Mesothelial cell of epicardium (in vitro differentiated cells): ENCODE results near the gene SERPINA7. TPM values are rescaled to one million over a fixed set of nuclear protein-coding genes. Genes with fewer than 3 reads are reported as not detected.
"Not testable (repeated sequence)": the region's sequence is repeated elsewhere in the genome, so short reads cannot be mapped to it uniquely, and the experiment has no call there.

Experiments
- DNase-seq, 2 experiments: peaks; one replicate each; pipeline ENCODE4 v3.0.0; 2021; ENCODE audit warnings: low spot score in 2 of 2; ENCODE audit not compliant: unreplicated experiment in 2 of 2
- H3K27ac Mint-ChIP-seq: 2 replicates; pipeline ENCODE4 v1.8.0; 2021; ENCODE audit warnings: mixed read lengths
- H3K27me3 Mint-ChIP-seq: 2 replicates; pipeline ENCODE4 v1.8.0; 2021; ENCODE audit warnings: low read depth, mixed read lengths
- H3K36me3 Mint-ChIP-seq: 2 replicates; pipeline ENCODE4 v1.8.0; 2021; ENCODE audit warnings: mixed read lengths
- H3K4me1 Mint-ChIP-seq: 2 replicates; pipeline ENCODE4 v1.8.0; 2021; ENCODE audit warnings: mixed read lengths
- H3K4me3 Mint-ChIP-seq: 2 replicates; pipeline ENCODE4 v1.8.0; 2021; ENCODE audit warnings: mild to moderate bottlenecking, moderate library complexity, mixed read lengths
- H3K9me3 Mint-ChIP-seq: 2 replicates; pipeline ENCODE4 v1.8.0; 2021; ENCODE audit warnings: mixed read lengths
- total RNA-seq: library from RNA; stranded (reverse); gene quantifications from 3 replicates; pipeline ENCODE4 v1.2.1, GENCODE V29; 2021
- TF ChIP-seq, protein P1 (sequence below): fragments of 200-600 bp; sonication (generic); IDR thresholded peaks from one replicate; pipeline ENCODE4 v1.5.0; 2021; ENCODE audit warnings: antibody characterized with exemption; ENCODE audit not compliant: unreplicated experiment

The SERPINA7 gene
- total RNA-seq, 1 donor from 2014 or later, result not detected

DNA sequence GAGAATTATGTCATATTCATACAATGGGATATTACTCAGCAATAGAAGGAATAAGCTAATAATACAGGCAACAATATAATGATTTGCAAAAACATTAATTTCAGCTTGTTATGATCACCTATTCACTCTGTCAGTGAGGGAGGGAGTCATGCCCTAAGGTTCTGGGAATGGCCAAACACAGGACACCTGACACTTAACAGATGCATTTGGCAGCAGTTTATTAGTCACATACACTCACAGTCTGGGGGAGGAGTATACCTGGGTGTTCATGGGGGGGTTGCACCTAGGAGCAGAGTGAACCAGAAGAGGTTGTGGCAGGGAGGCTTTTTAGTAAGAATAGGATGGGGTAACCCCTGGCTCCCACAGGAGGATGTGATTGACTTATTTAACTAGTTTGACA is 38.3 kb downstream of the SERPINA7 start:
- TF ChIP-seq, protein P1, sequence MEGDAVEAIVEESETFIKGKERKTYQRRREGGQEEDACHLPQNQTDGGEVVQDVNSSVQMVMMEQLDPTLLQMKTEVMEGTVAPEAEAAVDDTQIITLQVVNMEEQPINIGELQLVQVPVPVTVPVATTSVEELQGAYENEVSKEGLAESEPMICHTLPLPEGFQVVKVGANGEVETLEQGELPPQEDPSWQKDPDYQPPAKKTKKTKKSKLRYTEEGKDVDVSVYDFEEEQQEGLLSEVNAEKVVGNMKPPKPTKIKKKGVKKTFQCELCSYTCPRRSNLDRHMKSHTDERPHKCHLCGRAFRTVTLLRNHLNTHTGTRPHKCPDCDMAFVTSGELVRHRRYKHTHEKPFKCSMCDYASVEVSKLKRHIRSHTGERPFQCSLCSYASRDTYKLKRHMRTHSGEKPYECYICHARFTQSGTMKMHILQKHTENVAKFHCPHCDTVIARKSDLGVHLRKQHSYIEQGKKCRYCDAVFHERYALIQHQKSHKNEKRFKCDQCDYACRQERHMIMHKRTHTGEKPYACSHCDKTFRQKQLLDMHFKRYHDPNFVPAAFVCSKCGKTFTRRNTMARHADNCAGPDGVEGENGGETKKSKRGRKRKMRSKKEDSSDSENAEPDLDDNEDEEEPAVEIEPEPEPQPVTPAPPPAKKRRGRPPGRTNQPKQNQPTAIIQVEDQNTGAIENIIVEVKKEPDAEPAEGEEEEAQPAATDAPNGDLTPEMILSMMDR, result no peak
- Mint-ChIP-seq H3K27me3 (no peaks in the 10 kb centered on the region), H3K36me3 (no peaks in the 10 kb centered on the region), H3K27ac (no peak overlapping the region), H3K4me3 (no peak overlapping the region), H3K4me1 (no peaks in the 10 kb centered on the region), H3K9me3 (peaks cover 51% of the 10 kb centered on the region)
- DNase-seq, result no peak

DNA sequence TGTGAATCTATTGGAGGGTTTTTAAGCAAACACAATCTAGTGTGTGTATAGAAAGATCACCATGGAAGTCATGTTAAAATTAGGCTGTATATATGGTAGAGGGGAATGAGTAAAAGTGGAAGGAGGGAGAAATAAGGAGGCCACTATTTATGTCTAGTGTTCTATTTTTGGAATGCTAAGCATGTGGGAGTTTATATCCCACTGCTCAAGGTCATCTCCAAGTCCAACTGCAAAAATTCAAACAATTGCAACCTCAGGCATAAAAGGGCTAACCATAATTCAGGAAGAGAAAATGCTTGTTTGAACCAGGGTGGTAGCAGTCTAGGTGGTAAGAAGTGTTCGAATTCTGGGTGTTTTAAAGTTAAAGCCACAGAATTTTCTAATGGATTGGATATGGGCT is 39.2 kb downstream of the SERPINA7 start:
- no peak for DNase-seq
- no peak overlapping the region for H3K4me3 Mint-ChIP-seq
- no peaks in the 10 kb centered on the region for H3K4me1 Mint-ChIP-seq
- TF ChIP-seq, protein P1, result no peak
- H3K27me3 Mint-ChIP-seq, result no peaks in the 10 kb centered on the region
- H3K27ac Mint-ChIP-seq, result no peak overlapping the region
- peaks cover 50% of the 10 kb centered on the region for H3K9me3 Mint-ChIP-seq
- no peaks in the 10 kb centered on the region for H3K36me3 Mint-ChIP-seq

DNA sequence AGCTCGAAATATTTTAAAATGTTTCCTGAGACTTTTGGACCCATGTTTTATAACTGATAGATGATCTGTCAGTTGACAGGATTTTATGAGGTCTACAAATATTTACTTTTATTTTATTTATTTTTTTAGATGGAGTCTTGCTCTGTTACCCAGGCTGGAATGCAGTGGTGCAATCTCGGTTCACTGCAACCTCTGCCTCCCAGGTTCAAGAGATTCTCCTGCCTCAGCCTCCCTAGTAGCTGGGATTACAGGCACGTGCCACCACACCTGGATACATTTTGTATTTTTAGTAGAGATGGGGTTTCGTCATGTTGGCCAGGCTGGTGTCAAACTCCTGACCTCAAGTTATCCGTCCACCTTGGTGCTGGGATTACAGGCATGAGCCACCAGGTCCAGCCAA is 50.0 kb downstream of the SERPINA7 start:
- H3K9me3 Mint-ChIP-seq, result peaks cover 56% of the 10 kb centered on the region
- not testable (repeated sequence) for H3K4me3 Mint-ChIP-seq, H3K27me3 Mint-ChIP-seq, H3K27ac Mint-ChIP-seq, DNase-seq, H3K36me3 Mint-ChIP-seq, H3K4me1 Mint-ChIP-seq

Other genes with a start within 250 kb of the SERPINA7 start
- 47.4 to 48.2 TPM (median 47.8 TPM) in 3 replicates for gene NRK, start 216.2 kb downstream of the SERPINA7 start, total RNA-seq
- 3.9 to 4.1 TPM (median 4.0 TPM) in 3 replicates for gene PWWP3B, start 129.6 kb upstream of the SERPINA7 start, total RNA-seq